LNCaP clone FGC (cell line): Measurements from ENCODE around the gene CISD3.
"Not testable (repeated sequence)": the region's sequence is repeated elsewhere in the genome, so short reads cannot be mapped to it uniquely, and the experiment has no call there.

Experiments used
- DNase-seq: peaks from one replicate; pipeline ENCODE4 v3.0.0-alpha.2; 2011; ENCODE audit warnings: low read depth
- H3K4me3 ChIP-seq: 2 replicates; pipeline ENCODE4 v1.5.1; 2011; ENCODE audit warnings: mild to moderate bottlenecking, low read depth, low read length, control low read depth
- CTCF ChIP-seq: IDR thresholded peaks from 2 replicates; pipeline ENCODE4 v1.5.1; 2012; ENCODE audit warnings: mild to moderate bottlenecking; ENCODE audit not compliant: control insufficient read depth, insufficient read depth; ENCODE audit errors: extremely low read depth

The CISD3 gene

DNA sequence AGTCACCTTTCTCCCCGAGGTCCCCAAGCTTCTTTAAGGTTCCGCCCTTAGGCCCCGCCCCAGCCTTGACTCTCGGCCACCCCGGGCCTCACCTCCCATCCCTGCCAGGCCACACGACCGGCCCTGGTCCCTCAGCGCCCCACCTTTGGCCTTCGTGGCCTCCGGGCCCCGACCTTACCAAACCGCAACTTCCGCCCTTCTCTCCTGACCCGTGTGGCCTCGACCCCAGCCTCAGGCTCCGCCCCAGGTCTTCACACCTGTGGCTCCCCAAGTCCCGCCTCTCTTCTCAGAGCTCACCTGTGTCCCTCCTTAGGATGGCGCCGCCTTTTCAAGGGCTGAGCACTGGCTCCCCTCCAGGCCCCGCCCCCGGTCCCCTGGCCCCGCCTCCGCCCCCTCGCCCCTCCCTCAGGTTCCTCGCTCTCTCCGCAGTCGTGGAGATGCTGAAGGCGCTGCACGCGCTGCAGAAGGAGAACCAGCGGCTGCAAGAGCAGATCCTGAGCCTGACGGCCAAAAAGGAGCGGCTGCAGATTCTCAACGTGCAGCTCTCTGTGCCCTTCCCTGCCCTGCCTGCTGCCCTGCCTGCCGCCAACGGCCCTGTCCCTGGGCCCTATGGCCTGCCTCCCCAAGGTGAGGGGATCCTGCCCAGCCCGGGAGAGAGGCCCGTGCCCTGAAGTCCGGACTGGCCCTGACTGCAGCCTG lies 10.0 kb upstream of the CISD3 start:
- no peak overlapping the region for H3K4me3 ChIP-seq
- TF ChIP-seq CTCF: no peak
- DNase-seq: no peak

DNA sequence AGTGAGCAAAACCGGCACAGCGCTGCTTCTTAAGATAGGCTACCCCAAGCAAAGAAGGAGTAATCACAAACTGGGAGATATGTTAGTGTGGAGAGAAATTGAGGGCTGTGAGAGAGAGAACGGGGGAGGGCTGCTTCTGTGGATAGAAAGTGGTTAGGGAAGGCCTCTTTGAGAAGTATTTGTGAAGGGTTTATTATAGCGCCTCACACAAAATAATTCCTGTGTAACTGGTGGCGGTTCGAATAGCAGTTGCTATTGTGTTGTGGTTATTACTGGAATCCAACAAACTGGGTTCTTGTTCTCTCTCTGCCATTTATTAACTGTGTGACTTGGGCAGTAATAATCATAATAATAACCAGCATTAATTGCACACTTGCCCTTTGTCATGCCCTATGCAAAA lies 9.2 kb upstream of the CISD3 start:
- no peak for TF ChIP-seq CTCF
- H3K4me3 ChIP-seq: no peak overlapping the region
- no peak for DNase-seq

GRCh38 chr17:38721802-38722201 lies 8.3 kb upstream of the CISD3 start:
- H3K4me3 ChIP-seq: no peak overlapping the region
- no peak for DNase-seq
- TF ChIP-seq CTCF: no peak

- no peak overlapping the region for H3K4me3 ChIP-seq
- no peak for DNase-seq
- TF ChIP-seq CTCF: no peak
Measured at GRCh38 chr17:38724337-38724988, 5.7 kb upstream of the CISD3 start.

DNA sequence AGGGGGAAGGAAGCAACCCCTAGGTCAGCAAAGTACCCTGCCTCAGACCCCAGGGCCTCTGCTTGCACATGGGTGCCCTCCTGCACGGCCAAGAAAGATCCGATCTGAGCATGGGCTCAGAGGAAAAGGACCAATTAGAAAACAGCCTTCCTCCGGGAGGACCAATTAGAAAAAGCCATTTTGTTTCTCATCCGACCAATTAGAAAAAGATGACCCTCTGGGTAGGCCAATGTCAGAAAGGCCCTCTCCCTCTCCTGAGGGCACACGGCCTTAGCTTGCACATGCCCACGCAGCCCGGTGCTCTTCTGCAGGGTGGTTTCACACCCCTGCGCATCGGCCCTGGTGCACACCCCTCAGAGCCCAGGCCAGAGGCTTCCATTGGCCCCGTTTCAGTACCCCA lies 5.1 kb upstream of the CISD3 start:
- DNase-seq: no peak
- no peak overlapping the region for H3K4me3 ChIP-seq
- no peak for TF ChIP-seq CTCF

DNA sequence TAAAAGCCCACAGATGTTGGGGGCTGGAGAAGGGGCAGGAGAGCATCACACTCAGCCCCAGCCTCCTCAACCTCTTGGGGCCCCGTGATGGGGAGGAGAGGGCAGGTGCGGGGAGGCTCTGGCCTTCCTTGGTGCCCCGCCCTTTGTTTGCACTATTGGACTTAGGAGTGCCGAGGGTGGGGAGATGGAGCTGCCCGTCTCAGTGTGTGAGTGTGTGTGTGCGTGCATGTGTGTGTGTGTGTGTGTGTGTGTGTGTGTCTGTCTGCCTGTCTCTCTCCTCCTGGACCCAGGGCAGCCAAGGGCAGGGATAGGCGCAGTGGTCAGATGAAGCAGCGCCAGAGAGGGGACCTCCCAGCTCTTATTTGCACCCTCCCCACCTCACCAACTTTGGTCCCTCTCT lies 4.0 kb upstream of the CISD3 start:
- DNase-seq, H3K4me3 ChIP-seq: not testable (repeated sequence)

GRCh38 chr17:38727736-38728135 lies 2.4 kb upstream of the CISD3 start:
- no peak overlapping the region for H3K4me3 ChIP-seq
- no peak for TF ChIP-seq CTCF
- DNase-seq: no peak
